K562 (cell line): ENCODE measurements around the gene ANXA7. TPM values are rescaled to one million over a fixed set of nuclear protein-coding genes. Genes with fewer than 3 reads are reported as not detected.

Experiments used
- ARID2 ChIP-seq: fragments of 450-650 bp; IDR thresholded peaks from 2 replicates; pipeline ENCODE4 v1.6.1; 2017; ENCODE audit warnings: antibody characterized with exemption, mild to moderate bottlenecking
- CSDE1 ChIP-seq, 2 experiments: fragments of 450-650 bp; IDR thresholded peaks; 2 replicates each; pipeline ENCODE4 v1.6.1; 2016; ENCODE audit warnings: mild to moderate bottlenecking in 1 of 2
- FOXA1 ChIP-seq: fragments of 450-650 bp; IDR thresholded peaks from 2 replicates; pipeline ENCODE4 v1.6.1; 2016; ENCODE audit warnings: mild to moderate bottlenecking, borderline replicate concordance
- HCFC1 ChIP-seq: IDR thresholded peaks from 2 replicates; pipeline ENCODE4 v1.6.1; 2012; ENCODE audit warnings: low read depth, low read length, improper control_type of control experiment
- HDAC2 ChIP-seq: fragments of 450-650 bp; IDR thresholded peaks from 2 replicates; pipeline ENCODE4 v1.6.1; 2016; ENCODE audit warnings: mild to moderate bottlenecking
- NFATC3 ChIP-seq: fragments of 450-650 bp; IDR thresholded peaks from 2 replicates; pipeline ENCODE4 v1.6.1; 2017; ENCODE audit warnings: mild to moderate bottlenecking
- NFE2L1 ChIP-seq: fragments of 450-650 bp; IDR thresholded peaks from 2 replicates; pipeline ENCODE4 v1.6.1; 2016; ENCODE audit warnings: missing genetic modification characterization, low read depth, mild to moderate bottlenecking, missing compliant biosample characterization, moderate library complexity, borderline replicate concordance
- RBM39 ChIP-seq: fragments of 200-400 bp; formaldehyde crosslinking; optimal IDR thresholded peaks from 2 replicates; pipeline ENCODE3; 2018; ENCODE audit warnings: low read depth, low read length
- SMAD4 ChIP-seq: fragments of 250-450 bp; sonication (Bioruptor Pico); conservative IDR thresholded peaks from 2 replicates; pipeline ENCODE4 v1.8.0; 2021; ENCODE audit warnings: inconsistent platforms, mild to moderate bottlenecking, moderate library complexity
- TGIF2 ChIP-seq: sonication (generic); formaldehyde crosslinking; IDR thresholded peaks from 2 replicates; pipeline ENCODE4 v1.8.1; 2022; ENCODE audit warnings: mild to moderate bottlenecking, missing genetic modification reagents, moderate library complexity
- THAP12 ChIP-seq: fragments of 250-450 bp; sonication (Bioruptor Pico); IDR thresholded peaks from 2 replicates; pipeline ENCODE4 v1.9.0; 2021; ENCODE audit warnings: mild to moderate bottlenecking, inconsistent platforms
- ZBTB26 ChIP-seq: fragments of 450-650 bp; formaldehyde crosslinking; IDR thresholded peaks from 2 replicates; pipeline ENCODE4 v1.4.0; 2022; ENCODE audit warnings: missing genetic modification characterization
- ZNF124 ChIP-seq: sonication (generic); formaldehyde crosslinking; IDR thresholded peaks from 2 replicates; pipeline ENCODE4 v1.8.1; 2022; ENCODE audit warnings: missing genetic modification reagents
- ZNF589 ChIP-seq: fragments of 200-800 bp; sonication (Bioruptor generic); IDR thresholded peaks from 2 replicates; pipeline ENCODE4 v1.6.1; 2016; ENCODE audit warnings: low read depth, missing genetic modification characterization, missing compliant biosample characterization
- polyA plus RNA-seq, 8 experiments: library from polyadenylated mRNA; depleted of rRNA in 4 of 8; stranded (reverse) in 5 of 8; unstranded in 3 of 8; fragments of >200 nt; fragmentation: Nextera tagmentation in 2 of 8; fragmentation: Illumina TruSeq in 1 of 8; extraction: Ambion mirVana in 2 of 8; extraction: Trizol in 1 of 8; gene quantifications; 2 replicates each; pipeline versions ENCODE4 v1.2.1 to v1.2.3, GENCODE V29; 2011 to 2014; ENCODE audit warnings: inconsistent platforms in 1 of 8, missing spikeins in 1 of 8
- total RNA-seq, 7 experiments: library from RNA; depleted of rRNA in 6 of 7; stranded (reverse); fragments of >200 nt in 6 of 7; fragmentation: Illumina TruSeq in 2 of 7; extraction: Trizol in 2 of 7; gene quantifications; 2 replicates each; pipeline versions ENCODE4 v1.2.1 to v1.2.3, GENCODE V29; 2011 to 2021; ENCODE audit warnings: low replicate concordance in 1 of 7
- TF ChIP-seq, protein P1 (sequence below): fragments of 200-800 bp; sonication (Bioruptor generic); IDR thresholded peaks from 2 replicates; pipeline ENCODE4 v1.6.1; 2017; ENCODE audit warnings: missing genetic modification characterization, missing compliant biosample characterization
- TF ChIP-seq, protein P2 (sequence below): fragments of 450-650 bp; IDR thresholded peaks from 2 replicates; pipeline ENCODE4 v1.7.1; 2018; ENCODE audit warnings: mild to moderate bottlenecking, low read depth; ENCODE audit not compliant: partially characterized antibody
- TF ChIP-seq, protein P3 (sequence below): fragments of 250-450 bp; sonication (Bioruptor Pico); IDR thresholded peaks from 2 replicates; pipeline ENCODE4 v1.4.0; 2020; ENCODE audit warnings: mild to moderate bottlenecking, moderate library complexity

Gene ANXA7
- total and polyA plus RNA-seq, 9 of the 15 experiments (the other 6 are each of a cell fraction or from before 2014, with no cell fraction given) = 81.6 to 157 (median 122) TPM

- TF ChIP-seq, protein P1, sequence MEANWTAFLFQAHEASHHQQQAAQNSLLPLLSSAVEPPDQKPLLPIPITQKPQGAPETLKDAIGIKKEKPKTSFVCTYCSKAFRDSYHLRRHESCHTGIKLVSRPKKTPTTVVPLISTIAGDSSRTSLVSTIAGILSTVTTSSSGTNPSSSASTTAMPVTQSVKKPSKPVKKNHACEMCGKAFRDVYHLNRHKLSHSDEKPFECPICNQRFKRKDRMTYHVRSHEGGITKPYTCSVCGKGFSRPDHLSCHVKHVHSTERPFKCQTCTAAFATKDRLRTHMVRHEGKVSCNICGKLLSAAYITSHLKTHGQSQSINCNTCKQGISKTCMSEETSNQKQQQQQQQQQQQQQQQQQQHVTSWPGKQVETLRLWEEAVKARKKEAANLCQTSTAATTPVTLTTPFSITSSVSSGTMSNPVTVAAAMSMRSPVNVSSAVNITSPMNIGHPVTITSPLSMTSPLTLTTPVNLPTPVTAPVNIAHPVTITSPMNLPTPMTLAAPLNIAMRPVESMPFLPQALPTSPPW (CRISPR knock-in tag) = peak; percentile 77
- no peak for TF ChIP-seq TGIF2 (CRISPR knock-in tag)
- no peak for TF ChIP-seq THAP12 (CRISPR knock-in tag)
- TF ChIP-seq, protein P2, sequence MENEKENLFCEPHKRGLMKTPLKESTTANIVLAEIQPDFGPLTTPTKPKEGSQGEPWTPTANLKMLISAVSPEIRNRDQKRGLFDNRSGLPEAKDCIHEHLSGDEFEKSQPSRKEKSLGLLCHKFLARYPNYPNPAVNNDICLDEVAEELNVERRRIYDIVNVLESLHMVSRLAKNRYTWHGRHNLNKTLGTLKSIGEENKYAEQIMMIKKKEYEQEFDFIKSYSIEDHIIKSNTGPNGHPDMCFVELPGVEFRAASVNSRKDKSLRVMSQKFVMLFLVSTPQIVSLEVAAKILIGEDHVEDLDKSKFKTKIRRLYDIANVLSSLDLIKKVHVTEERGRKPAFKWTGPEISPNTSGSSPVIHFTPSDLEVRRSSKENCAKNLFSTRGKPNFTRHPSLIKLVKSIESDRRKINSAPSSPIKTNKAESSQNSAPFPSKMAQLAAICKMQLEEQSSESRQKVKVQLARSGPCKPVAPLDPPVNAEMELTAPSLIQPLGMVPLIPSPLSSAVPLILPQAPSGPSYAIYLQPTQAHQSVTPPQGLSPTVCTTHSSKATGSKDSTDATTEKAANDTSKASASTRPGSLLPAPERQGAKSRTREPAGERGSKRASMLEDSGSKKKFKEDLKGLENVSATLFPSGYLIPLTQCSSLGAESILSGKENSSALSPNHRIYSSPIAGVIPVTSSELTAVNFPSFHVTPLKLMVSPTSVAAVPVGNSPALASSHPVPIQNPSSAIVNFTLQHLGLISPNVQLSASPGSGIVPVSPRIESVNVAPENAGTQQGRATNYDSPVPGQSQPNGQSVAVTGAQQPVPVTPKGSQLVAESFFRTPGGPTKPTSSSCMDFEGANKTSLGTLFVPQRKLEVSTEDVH = no peak
- 0 out of 2 replicates have a peak, but pooled peaks have one; percentile 40 for TF ChIP-seq ZBTB26
- peak; percentile 96; the same call in 1 of the 2 replicates for TF ChIP-seq ZNF589 (CRISPR knock-in tag)
- TF ChIP-seq HDAC2 = peak; percentile 99
- TF ChIP-seq NFE2L1 (tag) = no peak
- no peak for TF ChIP-seq ARID2
- peak; percentile 97 for TF ChIP-seq NFATC3
- no peak for TF ChIP-seq FOXA1
- no peak for TF ChIP-seq CSDE1 (IDR thresholded peaks at IDR 0.05)
- peak; percentile 95 for TF ChIP-seq SMAD4 (CRISPR knock-in tag)
- TF ChIP-seq, protein P3, sequence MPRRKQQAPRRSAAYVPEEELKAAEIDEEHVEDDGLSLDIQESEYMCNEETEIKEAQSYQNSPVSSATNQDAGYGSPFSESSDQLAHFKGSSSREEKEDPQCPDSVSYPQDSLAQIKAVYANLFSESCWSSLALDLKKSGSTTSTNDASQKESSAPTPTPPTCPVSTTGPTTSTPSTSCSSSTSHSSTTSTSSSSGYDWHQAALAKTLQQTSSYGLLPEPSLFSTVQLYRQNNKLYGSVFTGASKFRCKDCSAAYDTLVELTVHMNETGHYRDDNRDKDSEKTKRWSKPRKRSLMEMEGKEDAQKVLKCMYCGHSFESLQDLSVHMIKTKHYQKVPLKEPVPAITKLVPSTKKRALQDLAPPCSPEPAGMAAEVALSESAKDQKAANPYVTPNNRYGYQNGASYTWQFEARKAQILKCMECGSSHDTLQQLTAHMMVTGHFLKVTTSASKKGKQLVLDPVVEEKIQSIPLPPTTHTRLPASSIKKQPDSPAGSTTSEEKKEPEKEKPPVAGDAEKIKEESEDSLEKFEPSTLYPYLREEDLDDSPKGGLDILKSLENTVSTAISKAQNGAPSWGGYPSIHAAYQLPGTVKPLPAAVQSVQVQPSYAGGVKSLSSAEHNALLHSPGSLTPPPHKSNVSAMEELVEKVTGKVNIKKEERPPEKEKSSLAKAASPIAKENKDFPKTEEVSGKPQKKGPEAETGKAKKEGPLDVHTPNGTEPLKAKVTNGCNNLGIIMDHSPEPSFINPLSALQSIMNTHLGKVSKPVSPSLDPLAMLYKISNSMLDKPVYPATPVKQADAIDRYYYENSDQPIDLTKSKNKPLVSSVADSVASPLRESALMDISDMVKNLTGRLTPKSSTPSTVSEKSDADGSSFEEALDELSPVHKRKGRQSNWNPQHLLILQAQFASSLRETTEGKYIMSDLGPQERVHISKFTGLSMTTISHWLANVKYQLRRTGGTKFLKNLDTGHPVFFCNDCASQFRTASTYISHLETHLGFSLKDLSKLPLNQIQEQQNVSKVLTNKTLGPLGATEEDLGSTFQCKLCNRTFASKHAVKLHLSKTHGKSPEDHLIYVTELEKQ = no peak
- no peak for TF ChIP-seq HCFC1
- no peak for TF ChIP-seq RBM39
- TF ChIP-seq ZNF124 (CRISPR knock-in tag) = no peak
Measured at GRCh38 chr10:73456187-73456890, 42.5 kb upstream of the ANXA7 start (continued).
